A673 (cell line): ENCODE data around the gene TLNRD1. TPM values are rescaled to one million over a fixed set of nuclear protein-coding genes. Genes with fewer than 3 reads are reported as not detected.
"Not testable (repeated sequence)": the region's sequence is repeated elsewhere in the genome, so short reads cannot be mapped to it uniquely, and the experiment has no call there.

ENCODE experiments used
- BruUV-seq: library from RNA; stranded (reverse); fragments of 400-500 nt; replicated peaks from 2 replicates; lab custom pipeline; 2021; lab: Mats Ljungman, UMichigan
- CTCF ChIA-PET: fragments of 300-600 bp; sonication (Branson Sonifier 250); formaldehyde crosslinking; loops from one replicate; lab custom pipeline; 2022; ENCODE audit warnings: antibody characterized with exemption; lab: Charles Lee
- POLR2A ChIA-PET: fragments of 300-600 bp; sonication (Branson Sonifier 250); formaldehyde crosslinking; loops from one replicate; lab custom pipeline; 2022; ENCODE audit warnings: antibody characterized with exemption; ENCODE audit not compliant: low non-redundant PET; lab: Charles Lee
- DNase-seq: peaks from one replicate; pipeline ENCODE4 v3.0.0-alpha.2; 2015; ENCODE audit warnings: low spot score
- H3K27ac ChIP-seq: fragments of 200-600 bp; sonication (generic); 2 replicates; pipeline ENCODE4 v1.5.1; 2016; ENCODE audit warnings: mixed run types, low read depth, mild to moderate bottlenecking, mixed read lengths, antibody characterized with exemption, low read length; ENCODE audit not compliant: poor library complexity, severe bottlenecking
- H3K27me3 ChIP-seq: fragments of 200-600 bp; sonication (generic); replicated peaks from 2 replicates; pipeline ENCODE4 v1.6.1; 2017; ENCODE audit warnings: mixed run types, low read depth, mild to moderate bottlenecking, mixed read lengths, antibody characterized with exemption, low read length; ENCODE audit not compliant: insufficient read depth, poor library complexity
- H3K36me3 ChIP-seq: fragments of 200-600 bp; sonication (generic); 2 replicates; pipeline ENCODE4 v1.6.1; 2016; ENCODE audit warnings: mixed run types, mild to moderate bottlenecking, mixed read lengths, antibody characterized with exemption, low read length; ENCODE audit not compliant: insufficient read depth, poor library complexity, severe bottlenecking
- H3K4me1 ChIP-seq: fragments of 200-600 bp; sonication (generic); 2 replicates; pipeline ENCODE4 v1.6.1; 2017; ENCODE audit warnings: mixed run types, mild to moderate bottlenecking, mixed read lengths, antibody characterized with exemption, low read length; ENCODE audit not compliant: insufficient read depth, poor library complexity, severe bottlenecking
- H3K4me3 ChIP-seq: fragments of 200-600 bp; sonication (generic); 2 replicates; pipeline ENCODE4 v1.5.1; 2016; ENCODE audit warnings: low read depth, mixed run types, mild to moderate bottlenecking, mixed read lengths, low read length; ENCODE audit not compliant: poor library complexity, severe bottlenecking
- H3K9me3 ChIP-seq: fragments of 200-600 bp; sonication (generic); 2 replicates; pipeline ENCODE4 v1.6.1; 2016; ENCODE audit warnings: mixed run types, low read depth, mild to moderate bottlenecking, mixed read lengths, antibody characterized with exemption, low read length; ENCODE audit not compliant: poor library complexity, severe bottlenecking
- EZH2 ChIP-seq: fragments of 200-600 bp; sonication (generic); IDR thresholded peaks from 2 replicates; pipeline ENCODE4 v1.6.1; 2017; ENCODE audit warnings: borderline replicate concordance, low read depth, mild to moderate bottlenecking, mixed read lengths, antibody characterized with exemption, low read length; ENCODE audit not compliant: poor library complexity, severe bottlenecking
- intact Hi-C: fragments of 100-400 bp; cut with micrococcal nuclease; formaldehyde crosslinking; loops from one replicate; pipeline ENCODE4 v1.10.0; 2022; ENCODE audit not compliant: unreplicated experiment
- total RNA-seq: library from RNA; stranded (reverse); gene quantifications from 2 replicates; pipeline ENCODE4 v1.2.3, GENCODE V29; 2021
- TF ChIP-seq, protein P1 (sequence below): fragments of 300-800, 200-600 bp; sonication (generic); conservative IDR thresholded peaks from 2 replicates; pipeline ENCODE4 v1.5.1; 2017; ENCODE audit warnings: low read depth, mild to moderate bottlenecking, antibody characterized with exemption, low read length, moderate library complexity, mixed read lengths

TLNRD1 gene
- total RNA-seq, 1 experiment from 2014 or later: 21.8 TPM

DNA sequence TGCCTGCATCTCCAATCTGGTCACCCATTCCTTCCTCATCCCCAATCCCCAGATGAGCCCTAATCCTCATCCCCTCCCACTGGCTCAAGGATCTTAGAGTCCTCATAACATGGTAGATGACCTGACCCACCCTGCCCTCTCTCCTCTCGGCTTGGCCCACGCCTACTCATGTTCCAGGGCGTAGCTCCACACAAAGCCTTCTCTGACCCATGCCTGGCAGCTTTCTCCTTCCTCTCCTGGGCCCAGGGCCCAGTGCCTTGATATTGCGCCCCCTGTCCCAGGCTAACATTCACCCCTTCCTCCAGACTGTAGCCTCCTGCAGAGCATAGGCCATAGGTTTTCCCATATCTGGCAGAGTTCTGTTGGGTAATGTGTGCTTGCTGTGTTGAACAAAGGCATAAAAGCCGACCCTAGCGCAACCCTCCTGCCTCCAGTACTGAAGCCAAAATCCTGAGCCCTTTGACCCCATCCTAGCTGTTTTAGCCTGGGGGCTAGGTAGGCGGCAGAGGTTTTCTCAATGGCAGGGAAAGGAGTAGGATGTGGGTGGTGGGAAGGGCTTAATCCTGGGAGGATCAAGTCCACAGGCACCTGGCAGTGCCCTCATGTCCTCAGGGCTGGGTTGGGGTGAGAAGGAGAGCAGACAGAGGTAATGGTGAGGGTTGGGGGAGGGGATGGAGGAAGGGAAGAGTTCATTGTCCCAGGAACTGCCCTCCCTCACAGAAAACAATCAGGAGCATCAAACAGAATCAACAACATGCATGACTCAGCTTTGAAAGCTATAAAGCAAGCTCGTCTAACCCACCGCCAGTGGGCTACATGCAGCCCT, 46.6 kb upstream of the TLNRD1 start:
- H3K36me3 ChIP-seq: no peaks in the 10 kb centered on the region
- POLR2A ChIA-PET: no interaction called here
- CTCF ChIA-PET: no interaction called here
- TF ChIP-seq EZH2: no peak
- TF ChIP-seq, protein P1, sequence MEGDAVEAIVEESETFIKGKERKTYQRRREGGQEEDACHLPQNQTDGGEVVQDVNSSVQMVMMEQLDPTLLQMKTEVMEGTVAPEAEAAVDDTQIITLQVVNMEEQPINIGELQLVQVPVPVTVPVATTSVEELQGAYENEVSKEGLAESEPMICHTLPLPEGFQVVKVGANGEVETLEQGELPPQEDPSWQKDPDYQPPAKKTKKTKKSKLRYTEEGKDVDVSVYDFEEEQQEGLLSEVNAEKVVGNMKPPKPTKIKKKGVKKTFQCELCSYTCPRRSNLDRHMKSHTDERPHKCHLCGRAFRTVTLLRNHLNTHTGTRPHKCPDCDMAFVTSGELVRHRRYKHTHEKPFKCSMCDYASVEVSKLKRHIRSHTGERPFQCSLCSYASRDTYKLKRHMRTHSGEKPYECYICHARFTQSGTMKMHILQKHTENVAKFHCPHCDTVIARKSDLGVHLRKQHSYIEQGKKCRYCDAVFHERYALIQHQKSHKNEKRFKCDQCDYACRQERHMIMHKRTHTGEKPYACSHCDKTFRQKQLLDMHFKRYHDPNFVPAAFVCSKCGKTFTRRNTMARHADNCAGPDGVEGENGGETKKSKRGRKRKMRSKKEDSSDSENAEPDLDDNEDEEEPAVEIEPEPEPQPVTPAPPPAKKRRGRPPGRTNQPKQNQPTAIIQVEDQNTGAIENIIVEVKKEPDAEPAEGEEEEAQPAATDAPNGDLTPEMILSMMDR: no peak
- H3K27me3 ChIP-seq: no peaks in the 10 kb centered on the region
- H3K4me1 ChIP-seq: no peaks in the 10 kb centered on the region
- no peak for DNase-seq
- no peaks in the 10 kb centered on the region for H3K9me3 ChIP-seq
- H3K27ac ChIP-seq: no peak overlapping the region
- BruUV-seq: no TSS peak
- intact Hi-C loops: no loop called here
- H3K4me3 ChIP-seq: no peak overlapping the region

DNA sequence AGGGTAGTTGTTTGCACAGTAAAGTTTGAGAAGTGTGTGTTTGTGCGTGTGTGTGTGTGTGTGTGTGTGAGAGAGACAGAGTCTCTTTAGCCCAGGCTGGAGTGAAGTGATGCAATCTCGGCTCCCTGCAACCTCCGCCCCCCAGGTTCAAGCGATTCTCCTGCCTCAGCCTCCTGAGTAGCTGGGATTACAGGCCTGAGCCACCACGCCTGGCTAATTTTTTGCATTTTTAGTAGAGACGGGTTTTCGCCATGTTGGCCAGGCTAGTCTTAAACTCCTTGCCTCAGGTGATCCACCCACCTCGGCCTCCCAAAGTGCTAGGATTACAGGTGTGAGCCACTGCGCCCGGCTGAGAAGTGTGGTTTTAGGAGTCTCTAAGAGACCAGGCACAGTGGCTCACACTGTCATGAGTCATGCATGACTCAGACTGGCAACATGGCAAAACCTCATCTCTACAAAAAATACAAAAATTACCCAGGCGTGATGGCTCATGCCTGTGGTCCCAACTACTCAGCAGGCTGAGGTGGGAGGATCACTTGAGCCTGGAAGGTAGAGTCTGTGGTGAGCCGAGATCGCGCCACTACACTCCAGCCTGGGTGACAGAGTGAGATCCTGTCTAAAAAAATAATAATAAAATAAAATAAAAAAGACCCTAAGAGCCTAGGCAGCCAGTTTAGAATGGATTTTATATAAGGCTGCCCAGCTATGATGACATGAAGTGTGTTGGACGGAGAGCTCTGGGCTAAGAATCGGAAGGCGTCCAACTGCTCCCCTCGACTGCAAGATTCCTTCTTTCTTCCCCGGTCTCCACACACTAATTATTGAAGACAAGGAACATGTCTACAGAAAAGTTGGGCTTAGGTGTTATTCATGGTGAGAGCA, 44.9 kb upstream of the TLNRD1 start:
- H3K9me3 ChIP-seq, CTCF ChIA-PET, H3K4me3 ChIP-seq, intact Hi-C loops, H3K27me3 ChIP-seq, H3K4me1 ChIP-seq, BruUV-seq, H3K27ac ChIP-seq, H3K36me3 ChIP-seq: not testable (repeated sequence)
- POLR2A ChIA-PET: interaction anchor here (0.6 to 0.7 kb wide), 2 partner anchors 71 to 1371 kb away, joined by 3 to 4 read pairs; no protein-coding TSS in a partner anchor
- peak; percentile 52 for DNase-seq

DNA sequence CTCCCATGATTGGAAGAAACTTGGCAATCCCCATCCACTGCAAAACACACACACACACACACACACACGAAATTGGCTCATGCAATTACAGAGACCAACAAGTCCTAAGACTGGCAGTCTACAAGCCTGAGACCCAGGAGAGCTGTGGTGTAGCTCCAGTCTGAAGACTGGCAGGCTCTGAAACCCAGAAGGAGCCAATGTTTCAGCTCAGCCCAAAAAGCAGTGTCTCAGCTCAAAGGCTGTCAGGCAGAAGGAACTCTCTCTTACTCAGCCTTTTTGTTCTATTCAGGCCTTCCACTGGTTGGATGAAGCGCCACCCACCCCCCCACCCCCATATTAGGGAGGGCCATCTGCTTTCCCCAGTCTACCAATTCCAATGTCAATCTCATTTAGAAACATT, 43.2 kb upstream of the TLNRD1 start:
- Histone ChIP-seq H3K9me3 (no peaks in the 10 kb centered on the region), H3K4me3 (no peak overlapping the region), H3K27ac (no peak overlapping the region), H3K4me1 (no peaks in the 10 kb centered on the region), H3K27me3 (no peaks in the 10 kb centered on the region), H3K36me3 (no peaks in the 10 kb centered on the region)
- CTCF ChIA-PET: no interaction called here
- POLR2A ChIA-PET: interaction anchor here (0.7 kb wide), 1 partner anchor 578 kb away, joined by 4 read pairs; no protein-coding TSS in a partner anchor
- intact Hi-C loops: no loop called here
- no peak for TF ChIP-seq EZH2
- TF ChIP-seq, protein P1: no peak
- no peak for DNase-seq
- no TSS peak for BruUV-seq
